GM18498 (cell line): ENCODE data around the gene PEPD.

ENCODE experiments used
- ATAC-seq: cut with Tn5 transposase; IDR thresholded peaks from one replicate; pipeline ENCODE4 v1.9.1; 2021; ENCODE audit warnings: mild to moderate bottlenecking, moderate library complexity; ENCODE audit not compliant: unreplicated experiment

Gene PEPD

GRCh38 chr19:33547676-33548075 is 26.1 kb upstream of the PEPD start:
- ATAC-seq = no peak

DNA sequence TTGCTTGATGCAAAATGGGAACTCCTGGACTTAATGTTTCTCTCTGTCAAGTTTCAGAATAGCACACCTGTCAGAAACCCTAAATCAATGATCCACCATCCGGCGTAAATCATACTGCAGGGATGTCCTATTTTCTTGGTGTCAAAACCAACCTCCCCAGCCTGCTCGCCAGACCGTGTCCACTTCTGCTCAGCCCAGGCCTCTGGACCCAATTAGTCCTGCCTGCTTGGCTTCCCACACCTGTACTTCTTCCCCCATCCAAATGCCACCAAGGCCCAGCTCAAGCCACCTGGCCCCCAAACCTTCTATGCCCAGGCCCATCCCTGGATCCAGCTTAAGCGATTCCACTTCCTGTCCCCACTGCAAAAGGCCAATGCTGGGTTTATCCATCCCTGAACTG is 25.1 kb upstream of the PEPD start:
- ATAC-seq = no peak

DNA sequence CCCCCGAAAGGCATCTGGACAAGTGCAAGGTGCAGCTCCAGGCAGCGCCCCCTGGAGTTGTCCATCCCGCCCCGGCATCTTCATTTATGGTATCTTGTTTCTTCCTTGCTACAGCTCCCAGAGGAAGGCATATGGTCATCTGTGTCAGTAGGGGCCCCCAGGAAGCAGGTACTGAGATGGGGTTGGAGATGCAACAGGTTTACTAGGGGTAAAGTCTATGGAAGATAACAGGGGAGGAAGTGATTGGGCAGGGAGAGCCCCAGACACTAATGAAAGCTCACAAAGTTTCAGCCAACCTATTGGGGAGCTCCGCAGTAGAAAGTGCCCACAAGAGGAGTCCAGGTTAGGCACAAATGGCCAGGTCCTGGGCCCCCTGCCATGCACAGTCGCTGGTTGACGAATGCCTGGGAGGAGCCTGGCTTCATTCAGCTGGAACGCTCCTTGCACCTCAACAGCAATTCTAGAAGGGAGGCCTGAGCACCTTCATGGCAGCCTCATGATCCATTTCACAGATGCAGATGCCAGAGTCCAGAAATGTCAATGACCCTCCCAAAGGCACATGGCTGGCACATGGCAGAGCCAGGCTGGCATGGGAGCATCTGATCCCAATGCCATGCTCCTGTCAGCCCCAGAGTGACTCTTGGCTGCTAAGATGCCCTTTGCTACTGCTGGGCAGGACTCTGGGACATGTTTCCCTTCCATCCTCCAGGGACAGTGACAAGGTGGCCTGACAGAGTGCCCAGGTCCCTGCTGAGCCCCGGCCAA is 23.8 kb upstream of the PEPD start:
- no peak for ATAC-seq

DNA sequence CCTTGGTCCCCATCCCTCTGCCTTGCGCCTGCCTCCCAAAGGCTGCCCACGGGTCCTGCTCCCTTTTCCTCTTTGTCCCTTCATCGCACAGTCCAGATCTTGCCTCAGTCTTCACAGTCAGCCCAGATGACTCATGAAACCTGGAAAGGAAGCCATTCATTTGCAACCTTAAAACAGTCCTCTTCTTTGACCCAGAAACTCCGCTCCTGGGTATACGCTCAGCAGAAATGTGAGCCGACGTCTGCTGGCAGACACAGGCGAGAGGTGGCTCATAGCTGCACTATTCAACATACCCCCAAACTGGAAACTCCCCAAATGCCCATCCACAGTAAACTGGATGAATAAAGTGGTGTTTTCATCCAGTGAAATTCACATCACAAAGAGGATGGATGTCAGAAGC is 13.6 kb upstream of the PEPD start:
- no peak for ATAC-seq

DNA sequence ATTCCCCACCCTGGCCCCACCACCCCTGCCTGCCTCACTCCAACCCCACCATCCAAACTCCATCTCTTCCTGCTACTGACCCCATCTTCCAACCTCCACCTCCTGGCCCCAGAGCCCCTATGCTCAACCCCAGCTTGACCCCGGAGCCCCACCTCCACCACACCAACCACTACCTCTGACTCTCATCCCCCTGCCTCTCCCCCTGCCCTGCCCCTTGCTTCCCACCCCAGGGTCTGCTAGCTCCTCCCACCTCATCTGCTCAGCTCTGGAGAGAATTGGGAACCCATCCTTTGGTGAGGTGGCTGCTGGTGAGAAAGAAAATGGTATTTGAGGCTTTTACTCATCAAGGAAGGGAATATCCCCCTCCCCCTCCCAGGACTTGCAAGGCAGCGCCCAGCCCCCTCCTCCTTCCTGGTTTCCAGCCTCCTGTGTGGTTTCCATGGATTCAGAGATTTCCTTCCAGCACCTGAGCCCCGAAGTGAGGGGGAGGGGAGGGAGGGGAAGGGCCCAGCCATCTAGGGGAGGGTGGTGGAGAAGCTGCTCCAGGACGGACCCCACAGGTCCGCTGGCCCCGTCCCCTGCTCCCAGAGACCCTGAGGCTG is 11.4 kb upstream of the PEPD start:
- no peak for ATAC-seq

GRCh38 chr19:33530842-33531241 is 9.3 kb upstream of the PEPD start:
- no peak for ATAC-seq

DNA sequence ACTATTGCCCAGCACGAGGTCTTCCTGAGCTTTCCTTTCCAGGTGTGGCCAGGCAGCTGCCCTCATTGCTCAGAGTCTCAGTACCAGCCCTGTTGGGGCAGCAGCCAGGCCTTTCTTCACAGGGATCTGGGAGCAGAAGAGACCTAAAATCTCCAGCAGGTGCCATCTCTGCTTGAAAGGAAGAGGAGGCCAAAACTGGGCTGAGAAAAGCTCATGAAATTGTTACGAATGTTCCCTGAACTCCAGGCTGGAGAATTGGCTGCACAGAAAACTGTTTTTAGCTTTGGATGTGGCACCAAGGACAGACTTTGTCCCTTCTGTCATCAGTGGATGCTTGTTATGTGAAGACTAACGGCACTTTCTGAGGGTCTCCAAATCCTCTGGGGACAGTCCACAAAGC is 8.7 kb upstream of the PEPD start:
- no peak for ATAC-seq

GRCh38 chr19:33529094-33529676 is 7.6 kb upstream of the PEPD start:
- ATAC-seq = no peak

DNA sequence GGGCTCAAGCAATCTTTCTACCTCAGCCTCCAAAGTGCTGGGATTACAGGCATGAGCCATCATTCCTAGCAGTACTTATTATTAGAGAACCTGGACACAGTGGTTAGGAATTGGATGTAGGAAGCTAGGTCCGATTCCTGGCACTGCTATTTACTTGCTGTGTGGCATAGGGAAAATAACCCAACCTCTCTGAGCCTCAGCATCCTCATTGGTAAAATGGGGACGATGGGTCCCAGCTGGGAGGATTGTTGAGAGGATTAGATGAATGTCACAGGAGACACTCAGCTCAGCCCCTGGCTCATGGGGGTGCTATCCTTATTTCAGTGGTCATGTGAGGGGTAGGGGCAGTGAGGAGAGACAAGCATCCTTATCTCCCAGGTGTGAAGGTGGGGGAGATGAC is 6.8 kb upstream of the PEPD start:
- no peak for ATAC-seq

- ATAC-seq = no peak
Observed at GRCh38 chr19:33527125-33527524, 5.5 kb upstream of the PEPD start.

DNA sequence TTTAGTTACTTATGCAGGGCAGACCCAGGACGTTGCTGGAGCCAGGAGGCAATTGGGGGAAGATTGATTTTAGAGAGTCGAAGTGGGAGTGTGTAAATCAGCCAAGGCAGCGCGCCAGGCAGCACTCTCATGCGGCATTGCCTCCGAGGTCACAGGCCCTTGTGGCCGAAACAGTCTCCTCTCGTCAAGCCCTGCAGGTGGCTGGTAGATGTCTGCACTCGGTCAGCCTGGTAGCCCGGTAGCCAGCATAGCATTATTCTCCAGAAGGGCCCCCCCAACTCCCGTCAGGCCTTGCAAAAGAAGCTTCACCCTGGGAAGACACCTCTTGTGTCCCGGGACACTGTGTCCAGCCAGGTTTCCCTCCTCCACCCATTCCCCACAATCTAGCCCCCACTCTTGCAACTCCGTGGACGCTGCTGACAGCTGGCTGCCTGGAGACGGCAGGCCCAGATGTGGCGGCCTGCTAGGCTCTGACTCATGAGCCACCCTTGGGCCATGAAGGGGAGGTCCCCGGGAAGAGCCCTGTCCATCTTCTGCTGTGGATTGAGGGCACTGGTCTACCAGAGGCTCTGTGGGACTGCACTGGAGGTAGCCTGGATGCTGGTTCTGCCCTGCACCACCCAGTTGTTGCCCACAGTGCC is 2.6 kb upstream of the PEPD start:
- ATAC-seq = no peak

- no peak for ATAC-seq
Observed at GRCh38 chr19:33523167-33523566, 1.6 kb upstream of the PEPD start.

GRCh38 chr19:33522371-33522662 is 726 bp upstream of the PEPD start:
- no peak for ATAC-seq

GRCh38 chr19:33520844-33521479 is 629 bp downstream of the PEPD start:
- no peak for ATAC-seq

GRCh38 chr19:33520048-33520643 is 1.4 kb downstream of the PEPD start:
- ATAC-seq = no peak

GRCh38 chr19:33519416-33519815 is 2.2 kb downstream of the PEPD start:
- no peak for ATAC-seq

DNA sequence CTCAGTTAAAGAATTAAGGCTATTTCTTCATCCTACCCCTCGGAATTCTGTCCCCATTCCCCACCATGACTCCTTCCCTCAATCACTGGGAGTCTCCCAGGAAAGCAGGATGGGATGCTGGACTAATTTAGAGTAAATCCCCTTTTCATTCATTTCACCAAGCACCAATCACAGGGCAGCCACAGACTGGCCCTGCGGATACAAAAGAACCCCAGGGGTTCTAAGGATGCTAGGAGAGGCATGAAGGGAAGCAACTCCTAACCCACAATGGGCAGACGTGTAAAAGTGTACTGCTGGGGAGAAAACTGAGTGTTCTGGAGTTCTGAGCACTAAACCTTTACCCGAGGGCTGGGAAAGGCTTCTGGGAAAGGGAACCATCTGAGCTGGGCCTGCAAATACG is 3.0 kb downstream of the PEPD start:
- no peak for ATAC-seq

DNA sequence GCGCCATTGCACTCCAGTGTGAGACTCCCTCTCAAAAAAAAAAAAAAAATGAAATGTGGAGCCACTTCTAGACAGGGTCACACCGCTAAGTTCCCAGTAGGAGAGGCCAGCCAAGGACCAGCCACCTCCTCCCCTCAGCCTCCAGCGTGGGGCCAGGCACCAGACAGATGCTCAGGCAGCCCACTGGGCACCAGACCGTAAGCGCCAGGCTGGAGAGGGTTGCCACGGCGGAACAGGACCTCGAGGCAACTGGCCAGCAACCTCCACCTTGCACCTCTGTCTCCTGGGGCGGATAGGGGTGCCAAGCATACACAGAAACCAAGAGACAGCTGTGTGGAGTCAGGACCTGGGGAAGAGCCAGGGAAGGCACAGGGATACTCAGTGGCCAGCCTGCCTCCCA is 3.7 kb downstream of the PEPD start:
- ATAC-seq = no peak

- ATAC-seq = no peak
Observed at GRCh38 chr19:33515921-33516320, 5.7 kb downstream of the PEPD start.

- no peak for ATAC-seq
Observed at GRCh38 chr19:33514885-33515551, 6.6 kb downstream of the PEPD start.

- no peak for ATAC-seq
Observed at GRCh38 chr19:33513424-33513823, 8.2 kb downstream of the PEPD start.
